HG03457 (cell line): ENCODE measurements around the gene SLC35A3.
"Not testable (repeated sequence)": the region's sequence is repeated elsewhere in the genome, so short reads cannot be mapped to it uniquely, and the experiment has no call there.

Experiments
- ATAC-seq: cut with Tn5 transposase; IDR thresholded peaks from one replicate; pipeline ENCODE4 v1.9.1; 2021; ENCODE audit warnings: moderate number of reproducible peaks; ENCODE audit not compliant: unreplicated experiment

Gene SLC35A3

DNA sequence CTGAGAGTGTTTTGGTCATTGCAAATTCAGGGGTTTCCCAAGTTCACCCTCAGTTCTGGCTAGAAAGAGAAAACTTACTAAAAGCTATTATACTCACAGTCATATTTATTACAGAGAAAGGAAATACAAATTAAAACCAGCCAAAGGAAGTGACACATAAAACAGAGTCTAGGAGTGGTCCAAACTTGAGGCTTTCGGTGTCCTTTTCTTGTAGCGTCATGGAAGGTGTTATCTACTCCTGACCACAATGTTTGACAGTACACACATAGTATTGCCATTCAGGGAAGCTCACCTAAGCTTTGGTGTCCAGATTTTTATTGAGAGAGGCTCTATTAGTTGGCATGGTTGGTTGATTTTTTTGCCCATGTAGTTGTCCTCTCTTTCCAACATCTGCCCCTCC, 59.0 kb downstream of the SLC35A3 start:
- no peak for ATAC-seq

DNA sequence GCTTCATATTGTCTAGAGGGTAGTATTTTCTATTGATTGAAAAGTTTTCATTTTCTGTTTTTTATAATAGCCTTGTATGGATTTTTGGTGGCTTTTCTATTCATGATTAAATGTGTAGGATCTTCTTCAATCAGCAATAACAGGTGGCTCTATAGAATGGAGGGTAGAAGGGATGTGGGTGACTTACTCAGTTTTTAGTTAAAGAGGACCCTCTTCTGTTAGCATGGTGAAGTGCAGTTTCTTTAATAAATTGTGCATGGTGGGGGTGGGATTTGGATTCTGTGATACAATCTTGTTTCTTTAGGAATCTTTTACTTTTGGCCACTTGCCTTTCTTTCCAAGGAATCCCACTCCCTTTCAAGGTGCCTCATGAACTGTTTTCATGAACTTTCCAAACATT, 64.7 kb downstream of the SLC35A3 start:
- no peak for ATAC-seq

DNA sequence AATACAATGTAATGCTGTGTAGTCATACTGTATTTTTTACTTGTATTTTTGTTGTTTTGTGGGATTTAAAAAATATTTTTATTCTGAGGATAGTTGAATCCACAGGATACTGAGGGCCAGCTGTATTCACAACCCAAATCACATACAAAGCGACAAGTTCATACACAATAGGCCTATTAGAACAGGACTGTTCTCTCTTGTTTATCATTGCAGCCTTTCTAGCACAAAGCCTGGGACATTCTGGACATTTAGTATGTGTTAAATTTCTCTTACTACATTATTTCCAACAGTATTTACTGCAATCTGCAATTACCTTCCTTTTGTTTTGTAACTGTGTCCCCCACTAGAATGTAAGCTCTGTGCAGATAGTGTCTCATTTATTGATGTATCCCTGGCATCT, 65.4 kb downstream of the SLC35A3 start:
- ATAC-seq = no peak

- no peak for ATAC-seq
Measured at GRCh38 chr1:100036718-100037655, 67.2 kb downstream of the SLC35A3 start.

- no peak for ATAC-seq
Measured at GRCh38 chr1:100037656-100037926, 67.8 kb downstream of the SLC35A3 start.

DNA sequence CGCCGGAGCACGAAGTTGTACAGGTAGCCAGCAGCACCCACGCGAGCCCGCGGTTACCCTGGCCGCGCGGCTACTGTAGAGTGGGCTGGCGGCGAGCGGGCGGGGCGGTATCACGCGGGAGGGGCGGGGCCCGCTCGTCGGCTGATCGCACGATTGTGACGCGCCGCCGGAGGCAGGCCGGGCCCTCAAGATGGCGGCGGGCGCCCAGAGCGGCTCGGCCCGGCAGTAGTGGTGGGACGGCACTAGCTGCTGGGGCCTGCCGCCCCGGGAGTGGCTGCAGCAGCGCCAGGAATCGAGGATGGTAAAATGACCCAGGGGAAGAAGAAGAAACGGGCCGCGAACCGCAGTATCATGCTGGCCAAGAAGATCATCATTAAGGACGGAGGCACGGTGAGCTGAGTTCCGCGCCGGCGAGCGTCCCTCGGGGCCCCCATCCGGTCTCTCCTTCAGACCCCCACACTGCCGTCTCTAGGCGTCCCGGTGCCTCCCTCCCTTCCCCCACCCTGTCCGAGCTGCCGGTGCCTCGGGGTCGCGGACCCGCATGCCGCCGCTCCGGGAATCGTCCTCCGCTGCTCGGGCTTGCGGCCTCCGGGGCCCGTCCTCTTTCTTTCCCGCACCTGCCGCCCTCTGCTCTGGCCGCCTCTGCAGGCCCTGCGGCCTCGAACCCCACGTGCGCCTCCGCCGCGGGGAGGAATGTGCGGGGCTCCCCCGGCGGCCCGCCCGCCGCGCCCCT, 68.3 kb downstream of the SLC35A3 start:
- peak; percentile 74 for ATAC-seq

- peak; percentile 43 for ATAC-seq
Measured at GRCh38 chr1:100038660-100039287, 69.0 kb downstream of the SLC35A3 start.

DNA sequence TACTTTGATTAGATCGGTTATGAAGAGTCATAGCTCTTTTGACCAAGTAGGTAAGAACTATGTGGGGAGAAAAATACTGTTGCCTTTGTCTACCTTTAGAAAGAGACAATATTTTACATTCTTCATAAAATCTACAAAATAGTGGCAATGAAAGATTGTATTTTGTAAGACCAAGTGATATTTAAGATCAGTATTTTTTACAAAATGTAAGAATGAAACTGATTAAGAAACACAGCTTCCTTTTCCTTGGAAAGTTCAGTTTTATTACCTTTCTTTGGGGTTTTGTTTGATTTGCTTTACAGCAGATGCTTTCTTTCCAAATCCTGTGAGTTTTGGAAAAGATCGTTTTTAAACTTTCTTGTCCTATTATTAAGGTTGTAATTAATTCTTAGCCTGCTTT, 69.8 kb downstream of the SLC35A3 start:
- ATAC-seq = no peak

DNA sequence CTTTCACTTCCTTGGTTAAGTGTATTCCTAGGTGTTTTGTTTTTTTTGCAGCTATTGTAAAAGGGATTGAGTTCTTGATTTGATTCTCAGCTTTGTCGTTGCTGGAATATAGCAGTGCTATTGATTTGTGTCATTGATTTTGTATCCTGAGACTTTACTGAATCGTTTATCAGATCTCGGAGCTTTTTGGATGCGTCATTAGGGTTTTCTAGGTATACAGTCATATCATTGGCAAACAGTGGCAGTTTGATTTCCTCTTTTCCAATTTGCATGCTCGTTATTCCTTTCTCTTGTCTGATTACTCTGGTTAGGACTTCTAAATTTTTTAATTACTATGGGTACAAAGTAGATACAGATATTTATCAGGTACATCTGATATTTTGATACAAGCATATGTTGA, 75.4 kb downstream of the SLC35A3 start:
- ATAC-seq = no peak

GRCh38 chr1:100047235-100047708, 77.5 kb downstream of the SLC35A3 start:
- not testable (repeated sequence) for ATAC-seq

GRCh38 chr1:100050139-100050538, 80.3 kb downstream of the SLC35A3 start:
- ATAC-seq = no peak

GRCh38 chr1:100051401-100051800, 81.6 kb downstream of the SLC35A3 start:
- ATAC-seq = no peak

DNA sequence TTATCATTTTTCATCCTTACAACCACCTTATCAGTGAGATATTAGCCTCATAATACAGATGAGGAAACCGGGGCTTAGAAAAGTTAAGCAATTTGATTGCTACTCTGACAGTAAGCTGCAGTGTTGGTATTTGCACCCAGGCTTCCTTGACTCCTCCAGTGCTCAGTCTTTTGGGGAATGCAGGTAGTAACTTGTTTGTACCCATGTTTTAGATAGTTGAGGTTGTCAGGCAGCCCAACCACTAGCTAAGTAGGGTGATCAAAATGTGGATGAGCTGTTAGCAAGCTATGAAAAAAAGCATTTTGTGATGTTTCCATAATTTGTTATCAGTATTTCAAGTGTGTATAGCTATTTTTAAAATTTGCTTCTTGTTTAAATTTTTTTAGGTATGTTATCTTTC, 82.1 kb downstream of the SLC35A3 start:
- no peak for ATAC-seq

- ATAC-seq = no peak
Measured at GRCh38 chr1:100053119-100053518, 83.3 kb downstream of the SLC35A3 start.

- ATAC-seq = no peak
Measured at GRCh38 chr1:100053727-100054126, 83.9 kb downstream of the SLC35A3 start.

DNA sequence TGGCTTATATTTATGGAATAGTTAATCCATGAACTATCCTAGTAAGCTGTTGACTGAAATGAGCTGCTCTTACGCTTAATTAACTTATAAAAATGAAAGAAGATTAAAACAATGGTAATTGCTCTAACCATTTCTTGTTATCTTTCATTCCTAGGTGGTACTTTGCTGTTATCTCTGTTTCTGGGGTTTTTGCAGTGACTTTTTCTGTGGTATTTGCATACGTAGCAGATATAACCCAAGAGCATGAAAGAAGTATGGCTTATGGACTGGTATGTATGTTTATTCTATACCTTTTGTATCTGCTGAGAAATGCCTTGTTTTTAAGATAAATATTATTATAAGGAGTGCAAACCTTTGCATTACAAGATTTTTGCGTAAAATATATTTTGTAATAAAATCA, 91.9 kb downstream of the SLC35A3 start:
- ATAC-seq = no peak

DNA sequence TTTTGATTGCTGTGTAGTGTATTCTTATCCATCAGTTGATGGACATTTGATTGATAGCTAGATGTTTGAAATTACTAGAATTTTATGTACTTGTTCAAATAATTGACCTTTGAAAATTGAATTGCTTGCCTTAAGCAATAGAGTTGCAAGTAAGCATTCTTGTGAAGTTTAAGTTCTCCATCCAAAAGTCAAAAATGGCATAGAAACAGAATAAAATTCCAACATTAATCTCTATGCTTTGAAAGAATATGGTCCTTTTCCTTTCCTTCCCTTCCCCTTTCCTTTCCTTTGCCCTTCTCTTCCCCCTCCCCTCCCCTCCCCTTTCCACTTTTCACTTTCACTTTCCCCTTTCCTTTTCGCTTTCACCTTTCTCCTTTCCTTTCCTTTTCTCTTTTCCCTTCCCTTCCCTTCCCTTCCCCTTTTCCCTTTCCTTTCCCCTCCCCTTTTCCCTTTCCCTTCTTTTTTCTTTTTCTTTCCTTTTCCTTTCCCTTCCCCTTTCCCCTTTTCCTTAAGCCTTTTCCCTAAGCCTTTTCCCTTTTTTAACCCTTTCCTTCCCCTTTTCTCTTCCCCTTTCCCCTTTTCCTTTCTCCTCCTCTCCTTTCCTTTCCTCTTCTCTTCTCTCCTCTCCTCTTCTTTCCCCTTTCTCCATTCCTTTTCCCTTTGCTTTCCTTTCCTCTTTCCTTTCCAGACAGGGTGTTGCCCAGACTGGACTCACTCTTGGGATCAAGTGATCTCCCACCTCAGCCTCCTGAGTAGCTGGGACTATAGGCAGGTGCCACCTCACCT, 95.6 kb downstream of the SLC35A3 start:
- ATAC-seq = no peak

DNA sequence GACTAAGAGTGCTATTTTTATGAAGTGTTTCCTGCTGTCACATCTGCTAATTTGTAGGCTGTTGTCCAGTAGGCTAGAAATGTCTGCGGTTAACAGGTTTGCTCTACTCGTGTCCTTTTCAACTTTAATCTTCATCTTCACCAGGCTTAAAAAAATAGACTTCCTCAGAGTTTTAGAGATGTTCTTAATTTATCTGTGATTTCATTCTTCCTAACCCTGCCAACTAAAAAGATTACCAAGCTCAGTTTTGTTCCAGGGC, 96.1 kb downstream of the SLC35A3 start:
- no peak for ATAC-seq

DNA sequence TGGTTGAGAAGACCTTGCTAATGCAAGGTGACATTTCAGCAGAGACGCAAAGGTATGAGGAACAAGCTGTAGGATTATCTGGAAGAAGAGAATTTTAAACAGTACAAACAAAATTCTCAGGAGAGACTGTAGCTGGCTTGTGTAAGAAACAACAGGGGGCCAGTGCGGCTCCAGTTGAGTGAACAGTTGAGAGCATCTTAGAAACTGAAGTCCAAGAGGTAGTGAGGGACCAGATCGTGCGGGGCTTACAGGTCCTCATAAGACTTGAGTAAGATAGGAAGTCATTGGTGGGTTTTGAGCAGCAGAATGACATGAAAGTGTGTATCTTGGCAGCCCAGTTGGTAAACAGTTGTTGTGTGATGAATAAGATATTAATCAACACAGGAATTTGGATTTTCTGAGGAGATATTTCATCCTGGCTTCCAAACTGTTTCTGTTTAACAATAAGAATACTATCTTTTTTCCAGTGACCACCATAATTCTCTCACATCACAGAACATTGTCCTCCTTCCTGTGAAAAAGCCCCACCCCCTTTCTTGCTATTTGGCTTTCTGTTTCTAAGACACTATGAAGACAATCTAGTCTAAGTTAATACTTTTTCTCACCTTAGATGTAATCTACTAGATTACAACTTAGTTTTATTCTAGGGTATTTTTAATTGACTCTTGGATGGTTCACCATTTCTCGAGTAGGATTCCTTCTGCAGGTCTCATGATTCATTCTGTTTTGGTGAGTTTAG, 100.6 kb downstream of the SLC35A3 start:
- ATAC-seq = no peak

GRCh38 chr1:100073531-100073930, 103.7 kb downstream of the SLC35A3 start:
- ATAC-seq = no peak
